ENCODE data around the gene NXN.

Gene NXN

GRCh38 chr17:1008008-1008761 is 28.6 kb upstream of the NXN start:
- Histone ChIP-seq H3K27me3 (ENCODE audit: insufficient read depth, poor library complexity, severe bottlenecking) (no peaks in the 10 kb centered on the region), H3K27ac (replicated peaks) (no peak overlapping the region), H3K4me3 (replicated peaks; ENCODE audit: insufficient read depth, low read length) (no peak overlapping the region)
- no peak for TF ChIP-seq POLR2AphosphoS5 (IDR thresholded peaks at IDR 0.05; ENCODE audit: low read depth)
- no peak for TF ChIP-seq GABPA (IDR thresholded peaks at IDR 0.05; ENCODE audit: low read depth)
- no peak for TF ChIP-seq REST (IDR thresholded peaks at IDR 0.05; ENCODE audit: insufficient replicate concordance, low read depth)
- TF ChIP-seq CTCF (IDR thresholded peaks at IDR 0.05; ENCODE audit: insufficient read depth, low read length): no peak
- no peak for TF ChIP-seq SPI1 (IDR thresholded peaks at IDR 0.05; ENCODE audit: borderline replicate concordance, low read depth)
- no peak for DNase-seq (ENCODE audit: low read depth in 1 of 2, low spot score in 1 of 2)

- TF ChIP-seq POLR2AphosphoS5 (IDR thresholded peaks at IDR 0.05; ENCODE audit: low read depth): no peak
- no peak for TF ChIP-seq REST (IDR thresholded peaks at IDR 0.05; ENCODE audit: insufficient replicate concordance, low read depth)
- no peak for TF ChIP-seq SPI1 (IDR thresholded peaks at IDR 0.05; ENCODE audit: borderline replicate concordance, low read depth)
- TF ChIP-seq CTCF (IDR thresholded peaks at IDR 0.05; ENCODE audit: insufficient read depth, low read length): no peak
- TF ChIP-seq GABPA (IDR thresholded peaks at IDR 0.05; ENCODE audit: low read depth): no peak
- Histone ChIP-seq H3K4me3 (replicated peaks; ENCODE audit: insufficient read depth, low read length) (no peak overlapping the region), H3K27ac (replicated peaks) (no peak overlapping the region), H3K27me3 (ENCODE audit: insufficient read depth, poor library complexity, severe bottlenecking) (no peaks in the 10 kb centered on the region)
- DNase-seq (ENCODE audit: low read depth in 1 of 2, low spot score in 1 of 2): no peak
These were observed 27.9 kb upstream of the NXN start for GRCh38 chr17:1007310-1008007.

GRCh38 chr17:1006054-1006453 is 26.5 kb upstream of the NXN start:
- Histone ChIP-seq H3K27me3 (ENCODE audit: insufficient read depth, poor library complexity, severe bottlenecking) (no peaks in the 10 kb centered on the region), H3K4me3 (replicated peaks; ENCODE audit: insufficient read depth, low read length) (no peak overlapping the region), H3K27ac (replicated peaks) (no peak overlapping the region)
- no peak for DNase-seq (ENCODE audit: low read depth in 1 of 2, low spot score in 1 of 2)
- TF ChIP-seq CTCF (IDR thresholded peaks at IDR 0.05; ENCODE audit: insufficient read depth, low read length) (no peak), REST (IDR thresholded peaks at IDR 0.05; ENCODE audit: insufficient replicate concordance, low read depth) (no peak), POLR2AphosphoS5 (IDR thresholded peaks at IDR 0.05; ENCODE audit: low read depth) (no peak), SPI1 (IDR thresholded peaks at IDR 0.05; ENCODE audit: borderline replicate concordance, low read depth) (no peak), GABPA (IDR thresholded peaks at IDR 0.05; ENCODE audit: low read depth) (no peak)

Measured in HL-60 (cell line).